ENCODE data around the gene RPA4. TPM values are rescaled to one million over a fixed set of nuclear protein-coding genes. Genes with fewer than 3 reads are reported as not detected.
A peak's percentile ranks its signal among the peaks of the same experiment; 100 is the strongest.

Gene RPA4
- total RNA-seq, 1 donor from 2014 or later: 0.87 TPM

GRCh38 chrX:96909291-96909690 is 25.6 kb downstream of the RPA4 start:
- peaks cover 13% of the 10 kb centered on the region for H3K4me1 Mint-ChIP-seq
- H3K27ac Mint-ChIP-seq: peak overlapping the region; percentile 39
- TF ChIP-seq CTCF (IDR thresholded peaks at IDR 0.05; ENCODE audit: unreplicated experiment): no peak
- H3K36me3 Mint-ChIP-seq: no peaks in the 10 kb centered on the region
- no peaks in the 10 kb centered on the region for H3K27me3 Mint-ChIP-seq (ENCODE audit: low read depth)
- DNase-seq (ENCODE audit: low spot score in 2 of 2, unreplicated experiment in 2 of 2): no peak
- H3K9me3 Mint-ChIP-seq: no peaks in the 10 kb centered on the region
- H3K4me3 Mint-ChIP-seq: no peak overlapping the region

GRCh38 chrX:96918864-96919263 is 35.2 kb downstream of the RPA4 start:
- Mint-ChIP-seq H3K4me3 (no peak overlapping the region), H3K4me1 (peaks cover 2% of the 10 kb centered on the region), H3K27ac (no peak overlapping the region), H3K9me3 (peaks cover 4% of the 10 kb centered on the region), H3K27me3 (ENCODE audit: low read depth) (no peaks in the 10 kb centered on the region), H3K36me3 (no peaks in the 10 kb centered on the region)
- no peak for TF ChIP-seq CTCF (IDR thresholded peaks at IDR 0.05; ENCODE audit: unreplicated experiment)
- no peak for DNase-seq (ENCODE audit: low spot score in 2 of 2, unreplicated experiment in 2 of 2)

DNA sequence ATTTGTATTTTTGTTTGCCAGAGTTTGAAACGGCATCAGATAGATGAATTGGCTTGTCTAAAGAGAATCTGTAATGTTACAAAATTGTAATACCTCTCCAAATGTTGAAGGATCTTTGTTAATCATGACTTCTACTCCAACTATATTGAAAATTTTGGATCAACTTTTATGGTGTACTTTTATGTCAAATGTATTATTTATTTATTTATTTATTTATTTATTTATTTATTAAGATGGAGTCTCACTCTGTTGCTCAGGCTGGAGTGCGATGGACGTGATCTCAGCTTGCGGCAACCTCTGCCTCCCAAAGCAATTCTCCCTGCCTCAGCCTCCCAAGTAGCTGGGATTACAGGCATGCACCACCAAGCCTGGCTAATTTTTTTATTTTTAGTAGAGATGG is 36.0 kb downstream of the RPA4 start:
- no peak for DNase-seq (ENCODE audit: low spot score in 2 of 2, unreplicated experiment in 2 of 2)
- no peak for TF ChIP-seq CTCF (IDR thresholded peaks at IDR 0.05; ENCODE audit: unreplicated experiment)
- H3K27me3 Mint-ChIP-seq (ENCODE audit: low read depth): no peaks in the 10 kb centered on the region
- peaks cover 2% of the 10 kb centered on the region for H3K4me1 Mint-ChIP-seq
- H3K36me3 Mint-ChIP-seq: no peaks in the 10 kb centered on the region
- H3K27ac Mint-ChIP-seq: no peak overlapping the region
- H3K4me3 Mint-ChIP-seq: no peak overlapping the region
- peaks cover 4% of the 10 kb centered on the region for H3K9me3 Mint-ChIP-seq

GRCh38 chrX:96924581-96924980 is 40.9 kb downstream of the RPA4 start:
- H3K9me3 Mint-ChIP-seq: no peaks in the 10 kb centered on the region

GRCh38 chrX:96929036-96929435 is 45.3 kb downstream of the RPA4 start:
- H3K27me3 Mint-ChIP-seq (ENCODE audit: low read depth): no peaks in the 10 kb centered on the region
- H3K9me3 Mint-ChIP-seq: no peaks in the 10 kb centered on the region
- no peak for TF ChIP-seq CTCF (IDR thresholded peaks at IDR 0.05; ENCODE audit: unreplicated experiment)
- no peaks in the 10 kb centered on the region for H3K4me1 Mint-ChIP-seq
- no peak overlapping the region for H3K4me3 Mint-ChIP-seq
- no peak for DNase-seq (ENCODE audit: low spot score in 2 of 2, unreplicated experiment in 2 of 2)
- no peaks in the 10 kb centered on the region for H3K36me3 Mint-ChIP-seq
- no peak overlapping the region for H3K27ac Mint-ChIP-seq

More at GRCh38 chrX:96924581-96924980, 40.9 kb downstream of the RPA4 start:
- no peak for DNase-seq (ENCODE audit: low spot score in 2 of 2, unreplicated experiment in 2 of 2)
- no peaks in the 10 kb centered on the region for H3K27me3 Mint-ChIP-seq (ENCODE audit: low read depth)
- no peak overlapping the region for H3K4me3 Mint-ChIP-seq
- H3K27ac Mint-ChIP-seq: no peak overlapping the region
- TF ChIP-seq CTCF (IDR thresholded peaks at IDR 0.05; ENCODE audit: unreplicated experiment): no peak
- H3K4me1 Mint-ChIP-seq: peaks cover 2% of the 10 kb centered on the region
- H3K36me3 Mint-ChIP-seq: no peaks in the 10 kb centered on the region

Other genes starting within 250 kb of the RPA4 start
- 18.0 to 20.1 TPM (median 19.2 TPM) in 3 replicates for gene DIAPH2, start 199.1 kb upstream of the RPA4 start, total RNA-seq